ENCODE data around the gene MRPL23. TPM values are rescaled to one million over a fixed set of nuclear protein-coding genes. Genes with fewer than 3 reads are reported as not detected.

MRPL23 gene
- total and polyA plus RNA-seq, 2 of the 8 experiments (the other 6 are each of a cell fraction or from before 2014, with no cell fraction given), result 86.4 to 244 TPM

- no peak overlapping the region for H4K8ac ChIP-seq (ENCODE audit: extremely low read depth, insufficient read depth, low read length)
These were observed 12.7 kb downstream of the MRPL23 start for GRCh38 chr11:1959786-1960185.

More at GRCh38 chr11:1959786-1960185, 12.7 kb downstream of the MRPL23 start:
- FAIRE-seq, result no peak
- H3K27ac ChIP-seq (ENCODE audit: low read depth, low read length), result no peak overlapping the region
- H2AK5ac ChIP-seq (ENCODE audit: low read depth, low read length), result no peak overlapping the region
- no peak overlapping the region for H3K14ac ChIP-seq (ENCODE audit: insufficient read length)
- H3K9me3 ChIP-seq (ENCODE audit: insufficient read depth in 2 of 2, low read depth in 1 of 2, low read length in 1 of 2), result no peaks in the 10 kb centered on the region
- 80% methylated on average over 4 of the region's 17 CpGs; no CpG with 5 or more reads in 1 of the 2 experiments for WGBS, 2 experiments (ENCODE audit: extremely low coverage in 1 of 2, insufficient coverage in 1 of 2, insufficient read length in 1 of 2, insufficient replicate concordance in 2 of 2, low coverage in 1 of 2, low lambda C conversion rate in 2 of 2, missing lambda C conversion rate in 1 of 2)
- no peaks in the 10 kb centered on the region for H3K23me2 ChIP-seq (ENCODE audit: low read depth, low read length)
- H3K79me2 ChIP-seq (ENCODE audit: control insufficient read depth in 1 of 2, insufficient read depth in 2 of 2, low read length in 2 of 2), result no peaks in the 10 kb centered on the region
- no peaks in the 10 kb centered on the region for H4K20me1 ChIP-seq (replicated peaks in 1 of 2; ENCODE audit: control insufficient read depth in 1 of 2, insufficient read depth in 2 of 2, low read length in 2 of 2)
- DNase-seq (ENCODE audit: low read depth in 1 of 2, low spot score in 2 of 2), result no peak
- no peak overlapping the region for H4K91ac ChIP-seq (replicated peaks; ENCODE audit: insufficient read length, low read length)
- no peak for TF ChIP-seq SIRT6 (IDR thresholded peaks at IDR 0.05; ENCODE audit: low read length)
- TF ChIP-seq ATF3 (IDR thresholded peaks at IDR 0.05; ENCODE audit: insufficient read depth, low read depth, low read length), result no peak
- TF ChIP-seq CBX5 (IDR thresholded peaks at IDR 0.05; ENCODE audit: low read depth, low read length), result no peak
- TF ChIP-seq BACH1 (IDR thresholded peaks at IDR 0.05; ENCODE audit: low read length), result no peak
- TF ChIP-seq CREB1 (IDR thresholded peaks at IDR 0.05), result no peak
- no peak for TF ChIP-seq CHD2 (IDR thresholded peaks at IDR 0.05; ENCODE audit: low read length)
- no peak for TF ChIP-seq GABPA (IDR thresholded peaks at IDR 0.05; ENCODE audit: borderline replicate concordance, insufficient read depth, low read length)
- TF ChIP-seq JUND (IDR thresholded peaks at IDR 0.05; ENCODE audit: low read length), result no peak
- no peak for TF ChIP-seq SRF (IDR thresholded peaks at IDR 0.05; ENCODE audit: low read depth, low read length)
- TF ChIP-seq RNF2 (IDR thresholded peaks at IDR 0.05; ENCODE audit: borderline replicate concordance, low read depth, low read length, missing control alignments, poor library complexity, severe bottlenecking), result no peak
- no peak for TF ChIP-seq CTBP2 (IDR thresholded peaks at IDR 0.05; ENCODE audit: borderline replicate concordance, insufficient read depth, insufficient read length, low read length)
- no peak for TF ChIP-seq POLR2AphosphoS5 (IDR thresholded peaks at IDR 0.05; ENCODE audit: low read depth, low read length)
- TF ChIP-seq TAF1 (IDR thresholded peaks at IDR 0.05; ENCODE audit: low read depth, low read length), result no peak
- no peak for TF ChIP-seq SP1 (IDR thresholded peaks at IDR 0.05; ENCODE audit: low read depth, low read length)
- no peak overlapping the region for H3K9ac ChIP-seq (replicated peaks in 1 of 4; ENCODE audit: extremely low read depth in 1 of 4, low read depth in 3 of 4, low read length in 3 of 4)
- no peak overlapping the region for H2AFZ ChIP-seq (ENCODE audit: low read length)
- no peak overlapping the region for H2BK120ac ChIP-seq (replicated peaks; ENCODE audit: low read depth, low read length)
- no peak overlapping the region for H3K18ac ChIP-seq (ENCODE audit: extremely low read depth, low read length)
- no peak overlapping the region for H3K4me3 ChIP-seq (ENCODE audit: extremely low read depth in 1 of 4, insufficient read depth in 2 of 4, low read depth in 3 of 4, low read length in 4 of 4)
- H3K4ac ChIP-seq (replicated peaks; ENCODE audit: insufficient read length, low read depth, low read length), result no peak overlapping the region
- H4K5ac ChIP-seq (ENCODE audit: insufficient read length, low read depth, low read length), result no peak overlapping the region
- no peaks in the 10 kb centered on the region for H3K4me1 ChIP-seq (replicated peaks in 1 of 4; ENCODE audit: control insufficient read depth in 3 of 4, insufficient read depth in 4 of 4, low read length in 3 of 4)
- H3K4me2 ChIP-seq (ENCODE audit: insufficient read depth in 1 of 2, low read depth in 2 of 2, low read length in 2 of 2), result no peak overlapping the region
- H2BK5ac ChIP-seq (ENCODE audit: low read depth, low read length), result no peak overlapping the region
- no peaks in the 10 kb centered on the region for H3K27me3 ChIP-seq (replicated peaks in 1 of 4; ENCODE audit: control insufficient read depth in 3 of 4, extremely low read depth in 1 of 4, insufficient read depth in 3 of 4, low read length in 3 of 4)
- no peaks in the 10 kb centered on the region for H3K79me1 ChIP-seq (ENCODE audit: low read depth, low read length)
- H2BK12ac ChIP-seq (ENCODE audit: low read depth, low read length), result no peak overlapping the region
- no peak overlapping the region for H2BK15ac ChIP-seq (ENCODE audit: low read length)
- ChIA-PET CTCF (ENCODE audit: partially characterized antibody) (interaction anchor here (1.3 to 18.8 kb wide), 5 partner anchors 11 to 195 kb away, joined by 4 to 416 read pairs (median 5); partner anchors contain the start of gene INS), POLR2A (ENCODE audit: partially characterized antibody) (interaction anchor here (0.8 to 1.1 kb wide), 3 partner anchors 8 to 190 kb away, joined by 3 read pairs; no protein-coding TSS in a partner anchor)
- H3K36me3 ChIP-seq (ENCODE audit: control insufficient read depth in 2 of 4, insufficient read depth in 4 of 4, low read length in 3 of 4), result no peaks in the 10 kb centered on the region
- no peak overlapping the region for H3K56ac ChIP-seq (replicated peaks; ENCODE audit: insufficient read length, low read depth, low read length)
- no peak overlapping the region for H3K23ac ChIP-seq (ENCODE audit: insufficient read length)
- H2BK20ac ChIP-seq (ENCODE audit: low read length), result no peak overlapping the region

All from H1 (cell line).